ENCODE results near the gene PML. TPM values are rescaled to one million over a fixed set of nuclear protein-coding genes. Genes with fewer than 3 reads are reported as not detected.

PML gene
- total RNA-seq, 1 experiment from 2014 or later: 19.5 TPM

DNA sequence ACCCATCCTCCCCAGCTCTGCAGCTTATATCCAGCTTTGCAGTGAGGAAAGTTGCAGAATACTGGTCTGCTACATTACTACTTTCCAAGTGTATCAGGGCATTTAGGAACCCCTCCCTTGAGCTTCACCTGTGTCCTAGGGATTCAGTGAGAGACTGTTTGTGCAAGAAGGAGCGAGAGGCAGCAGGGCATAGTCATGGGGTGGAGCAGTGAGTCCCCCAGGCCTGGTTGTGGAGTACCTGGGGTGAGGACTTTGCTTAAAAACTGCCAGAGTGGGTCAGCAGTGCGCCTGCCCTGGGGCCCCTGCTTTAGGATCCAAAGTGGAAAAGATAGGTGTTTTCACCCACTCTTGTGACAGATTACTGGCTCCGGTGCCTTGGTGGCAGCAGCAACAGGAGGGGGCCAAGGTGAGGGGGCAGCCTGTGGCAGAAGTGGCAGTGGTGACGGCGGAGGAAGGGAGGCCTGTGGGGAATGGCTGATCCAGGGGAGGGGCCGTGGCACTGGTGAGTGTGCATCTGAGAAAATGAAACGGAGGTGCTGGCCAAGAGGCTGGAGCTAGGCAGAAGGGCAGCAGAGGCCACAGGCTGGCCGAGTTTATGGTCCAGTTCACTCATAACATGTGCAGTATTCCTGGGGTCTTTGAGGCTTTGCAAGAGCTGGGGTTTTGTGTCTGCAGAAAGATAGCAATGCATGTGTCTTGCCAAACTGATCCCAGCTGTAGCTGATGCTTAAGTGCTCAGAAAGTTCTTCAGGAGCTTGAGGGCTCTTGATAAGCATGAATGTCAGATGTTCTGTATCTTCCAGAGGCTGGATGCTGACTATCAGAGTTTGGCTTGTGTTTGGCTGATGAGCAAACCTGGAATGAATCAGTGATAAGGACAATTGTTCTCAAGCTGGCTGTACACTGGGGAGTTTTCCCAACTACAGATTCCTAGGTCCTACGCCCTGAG, 44.5 kb downstream of the PML start:
- H3K27me3 ChIP-seq: no peaks in the 10 kb centered on the region
- H3K4me3 ChIP-seq: no peak overlapping the region
- H3K36me3 ChIP-seq: peaks cover 65% of the 10 kb centered on the region
- no peaks in the 10 kb centered on the region for H3K9me3 ChIP-seq
- no peak for DNase-seq

- DNase-seq: no peak
- no peaks in the 10 kb centered on the region for H3K27me3 ChIP-seq
- H3K36me3 ChIP-seq: peaks cover 64% of the 10 kb centered on the region
- H3K4me3 ChIP-seq: no peak overlapping the region
- H3K9me3 ChIP-seq: no peaks in the 10 kb centered on the region
Observed at GRCh38 chr15:74039656-74040010, 45.1 kb downstream of the PML start.

- Histone ChIP-seq H3K4me3 (no peak overlapping the region), H3K36me3 (peaks cover 57% of the 10 kb centered on the region), H3K27me3 (no peaks in the 10 kb centered on the region), H3K9me3 (no peaks in the 10 kb centered on the region)
- peak; percentile 80 for DNase-seq
Observed at GRCh38 chr15:74040109-74040850, 45.8 kb downstream of the PML start.

DNA sequence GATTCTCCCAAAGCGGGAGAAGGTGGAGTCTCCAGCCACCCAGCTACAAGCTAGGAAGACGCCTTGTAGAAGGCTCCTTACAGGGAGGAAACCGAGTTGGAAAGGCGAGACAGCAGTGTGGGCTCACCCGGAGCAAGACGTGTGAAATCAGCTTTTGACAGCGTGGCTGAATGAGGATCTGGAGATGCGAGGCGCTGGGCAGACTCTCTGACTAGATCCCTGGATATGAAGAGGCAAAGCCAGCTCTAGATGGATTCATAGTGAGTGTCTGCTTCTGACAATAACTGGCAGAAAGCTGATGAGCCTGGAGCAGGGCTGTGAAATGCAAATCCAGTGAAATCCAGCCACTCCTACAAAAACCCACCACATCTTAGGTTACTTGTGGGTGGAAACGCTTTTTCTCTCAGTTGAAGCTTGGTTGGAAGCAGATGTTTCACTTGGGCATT, 46.8 kb downstream of the PML start:
- H3K36me3 ChIP-seq: peaks cover 47% of the 10 kb centered on the region
- DNase-seq: no peak
- no peaks in the 10 kb centered on the region for H3K27me3 ChIP-seq
- no peak overlapping the region for H3K4me3 ChIP-seq
- no peaks in the 10 kb centered on the region for H3K9me3 ChIP-seq

DNA sequence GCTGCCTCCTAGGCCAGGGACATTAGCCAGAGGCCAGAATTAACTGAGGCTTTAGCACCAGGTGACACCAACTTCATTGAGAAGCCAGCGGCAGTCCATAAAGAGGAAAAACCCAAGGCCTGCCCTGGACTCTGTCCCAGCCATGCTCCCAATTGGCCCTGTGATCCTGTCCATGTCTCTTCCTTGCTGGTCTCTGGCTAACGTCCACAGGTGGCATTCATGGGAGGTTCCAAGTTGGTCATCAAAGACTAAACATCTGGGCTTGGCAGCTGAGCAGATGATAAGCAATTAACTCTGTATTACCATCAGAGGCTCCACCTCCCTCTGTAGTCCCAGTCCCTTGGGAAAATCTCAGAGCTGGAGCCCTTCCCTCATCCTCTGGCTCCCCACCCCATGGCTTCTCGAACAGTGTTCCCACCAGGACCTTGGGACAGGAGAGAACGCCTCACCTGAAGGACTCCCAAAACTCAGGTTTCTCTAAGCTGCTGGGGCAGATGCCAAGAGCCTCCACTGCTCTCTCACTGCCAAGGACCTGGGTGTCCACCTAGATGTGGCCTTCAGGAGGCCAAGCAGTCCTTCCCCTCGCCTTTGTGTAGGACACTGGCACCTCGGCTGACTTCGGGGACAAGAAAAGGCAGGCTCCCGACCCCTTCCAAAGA, 47.4 kb downstream of the PML start:
- Histone ChIP-seq H3K36me3 (peaks cover 41% of the 10 kb centered on the region), H3K9me3 (no peaks in the 10 kb centered on the region)
- no peak for DNase-seq

GRCh38 chr15:74042603-74043424, 48.3 kb downstream of the PML start:
- DNase-seq: no peak

More for the DNA sequence above, 47.4 kb downstream of the PML start:
- H3K27me3 ChIP-seq: no peaks in the 10 kb centered on the region
- H3K4me3 ChIP-seq: no peak overlapping the region

GRCh38 chr15:74043425-74044266, 49.1 kb downstream of the PML start:
- Histone ChIP-seq H3K36me3 (peaks cover 28% of the 10 kb centered on the region), H3K9me3 (no peaks in the 10 kb centered on the region), H3K4me3 (no peak overlapping the region), H3K27me3 (no peaks in the 10 kb centered on the region)
- DNase-seq: no peak

More at GRCh38 chr15:74042603-74043424, 48.3 kb downstream of the PML start:
- Histone ChIP-seq H3K4me3 (no peak overlapping the region), H3K36me3 (peaks cover 32% of the 10 kb centered on the region), H3K9me3 (no peaks in the 10 kb centered on the region), H3K27me3 (no peaks in the 10 kb centered on the region)

GRCh38 chr15:74044267-74045110, 50.0 kb downstream of the PML start:
- no peaks in the 10 kb centered on the region for H3K27me3 ChIP-seq
- no peaks in the 10 kb centered on the region for H3K9me3 ChIP-seq
- no peak for DNase-seq
- H3K36me3 ChIP-seq: peaks cover 28% of the 10 kb centered on the region
- no peak overlapping the region for H3K4me3 ChIP-seq

GRCh38 chr15:74045184-74045583, 50.7 kb downstream of the PML start:
- no peaks in the 10 kb centered on the region for H3K9me3 ChIP-seq
- DNase-seq: no peak
- H3K36me3 ChIP-seq: peaks cover 27% of the 10 kb centered on the region
- H3K27me3 ChIP-seq: no peaks in the 10 kb centered on the region
- H3K4me3 ChIP-seq: no peak overlapping the region

- no peak for DNase-seq
- H3K36me3 ChIP-seq: peaks cover 22% of the 10 kb centered on the region
- no peaks in the 10 kb centered on the region for H3K9me3 ChIP-seq
- no peak overlapping the region for H3K4me3 ChIP-seq
- no peaks in the 10 kb centered on the region for H3K27me3 ChIP-seq
Observed at GRCh38 chr15:74045636-74046274, 51.2 kb downstream of the PML start.

GRCh38 chr15:74046275-74046674, 51.8 kb downstream of the PML start:
- DNase-seq: no peak
- no peak overlapping the region for H3K4me3 ChIP-seq
- peaks cover 17% of the 10 kb centered on the region for H3K36me3 ChIP-seq
- H3K9me3 ChIP-seq: no peaks in the 10 kb centered on the region
- H3K27me3 ChIP-seq: no peaks in the 10 kb centered on the region

DNA sequence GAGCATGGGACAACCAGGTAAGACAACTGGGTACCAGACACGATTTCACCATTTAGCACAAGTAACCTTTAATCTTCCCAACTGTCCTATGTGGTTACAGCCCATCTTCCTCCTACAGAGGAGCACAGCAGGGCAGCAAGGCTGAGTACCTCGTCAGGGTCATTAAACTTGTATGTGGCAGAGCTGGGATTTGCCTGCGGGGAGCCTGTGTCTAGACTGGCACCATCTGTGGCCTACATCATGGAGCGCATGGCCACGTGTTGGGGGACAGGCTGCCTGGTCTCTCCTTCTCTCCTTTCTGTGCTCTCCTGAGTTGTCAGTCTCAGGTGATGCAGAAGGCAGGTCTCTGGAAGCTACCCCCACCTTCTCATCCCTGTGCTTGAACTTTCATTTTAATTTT, 55.6 kb downstream of the PML start:
- Histone ChIP-seq H3K36me3 (no peaks in the 10 kb centered on the region; the same call in 1 of the 2 replicates), H3K4me3 (no peak overlapping the region), H3K27me3 (no peaks in the 10 kb centered on the region), H3K9me3 (no peaks in the 10 kb centered on the region)
- no peak for DNase-seq

GRCh38 chr15:74050556-74051234, 56.2 kb downstream of the PML start:
- H3K9me3 ChIP-seq: no peaks in the 10 kb centered on the region
- H3K4me3 ChIP-seq: 0 out of 2 replicates have a peak overlapping the region, but pooled peaks have one; percentile 1
- H3K27me3 ChIP-seq: no peaks in the 10 kb centered on the region
- no peak for DNase-seq
- H3K36me3 ChIP-seq: no peaks in the 10 kb centered on the region; the same call in 1 of the 2 replicates

Measured in MG63 (cell line).